B cell (primary cell): ENCODE results near the gene ATP1B2. TPM values are rescaled to one million over a fixed set of nuclear protein-coding genes. Genes with fewer than 3 reads are reported as not detected.
A peak's percentile ranks its signal among the peaks of the same experiment; 100 is the strongest.

Experiments used
- ATAC-seq: fragments of 200-7000 bp; cut with Tn5 transposase; one replicate; pipeline ENCODE4 v1.10.0; 2021; ENCODE audit warnings: low read depth, mild to moderate bottlenecking, moderate number of reproducible peaks, moderate library complexity
- CTCF ChIA-PET: fragments of 350-600 bp; sonication (Branson Sonifier 250); formaldehyde crosslinking; loops from one replicate; lab custom pipeline; 2021; ENCODE audit warnings: antibody characterized with exemption, inconsistent platforms; lab: Charles Lee
- POLR2A ChIA-PET: fragments of 350-600 bp; sonication (Branson Sonifier 250); formaldehyde crosslinking; loops from one replicate; lab custom pipeline; 2021; ENCODE audit warnings: antibody characterized with exemption; lab: Charles Lee
- DNase-seq: peaks from one replicate; pipeline ENCODE4 v3.0.0; 2013
- H2AFZ ChIP-seq: 2 replicates; pipeline ENCODE4 v1.6.1; 2012; ENCODE audit warnings: mild to moderate bottlenecking, low read depth, low read length; ENCODE audit not compliant: insufficient read depth, poor library complexity, severe bottlenecking
- H3K27ac ChIP-seq, 2 donors: 1 replicate in 1 of 2; 2 replicates in 1 of 2; pipeline ENCODE4 v1.5.1; 2012 to 2013; ENCODE audit warnings: low read length in 2 of 2, mild to moderate bottlenecking in 2 of 2, moderate library complexity in 1 of 2
- H3K27me3 ChIP-seq, 4 experiments: fragments of 200-600 bp in 1 of 4; sonication (generic) in 1 of 4; replicated peaks in 1 of 4; 1 replicate in 2 of 4; 2 replicates in 2 of 4; pipeline versions ENCODE4 v1.6.1 to v1.7.0; 2013 to 2016; ENCODE audit warnings: low read length in 3 of 4, mild to moderate bottlenecking in 2 of 4, mixed read lengths in 1 of 4, moderate library complexity in 1 of 4; ENCODE audit not compliant: insufficient read depth in 4 of 4, control insufficient read depth in 3 of 4; ENCODE audit errors: control extremely low read depth in 1 of 4
- H3K36me3 ChIP-seq, 2 experiments: replicated peaks in 1 of 2; 1 replicate in 1 of 2; 2 replicates in 1 of 2; pipeline versions ENCODE4 v1.6.1 to v1.7.1; 2013; ENCODE audit warnings: low read length in 1 of 2; ENCODE audit not compliant: insufficient read depth in 2 of 2, control insufficient read depth in 1 of 2; ENCODE audit errors: control extremely low read depth in 1 of 2, extremely low read depth in 1 of 2
- H3K4me1 ChIP-seq, 2 donors: fragments of 200-600 bp in 1 of 2; sonication (generic) in 1 of 2; 1 replicate in 1 of 2; 2 replicates in 1 of 2; pipeline versions ENCODE4 v1.5.1 to v1.6.1; 2013 to 2017; ENCODE audit warnings: low read length in 2 of 2; ENCODE audit not compliant: control insufficient read depth in 2 of 2, insufficient read depth in 2 of 2
- H3K4me2 ChIP-seq: replicated peaks from 2 replicates; pipeline ENCODE3; 2012; ENCODE audit warnings: mild to moderate bottlenecking, low read depth, low read length; ENCODE audit not compliant: poor library complexity, severe bottlenecking
- H3K4me3 ChIP-seq, 5 experiments: fragments of 200-600 bp in 1 of 5; sonication (generic) in 1 of 5; 1 replicate in 3 of 5; 2 replicates in 2 of 5; pipeline versions ENCODE4 v1.5.1 to v1.7.0; 2011 to 2016; ENCODE audit warnings: low read length in 4 of 5, mild to moderate bottlenecking in 4 of 5, low read depth in 2 of 5, control low read depth in 1 of 5, moderate library complexity in 1 of 5; ENCODE audit not compliant: insufficient read depth in 1 of 5; ENCODE audit errors: control extremely low read depth in 1 of 5, extremely low read depth in 1 of 5
- H3K79me2 ChIP-seq: fragments of 200-600 bp; sonication (generic); one replicate; pipeline ENCODE4 v1.6.0; 2016; ENCODE audit warnings: low read length; ENCODE audit not compliant: control insufficient read depth, insufficient read depth
- H3K9ac ChIP-seq: fragments of 200-600 bp; sonication (generic); 2 replicates; pipeline ENCODE4 v1.6.1; 2017; ENCODE audit warnings: mild to moderate bottlenecking, low read length, moderate library complexity
- H3K9me3 ChIP-seq, 3 donors: one replicate each; pipeline versions ENCODE4 v1.6.1 to v1.7.1; 2013; ENCODE audit warnings: low read length in 2 of 3; ENCODE audit not compliant: control insufficient read depth in 2 of 3, insufficient read depth in 1 of 3; ENCODE audit errors: control extremely low read depth in 1 of 3
- H4K20me1 ChIP-seq: 2 replicates; pipeline ENCODE4 v1.6.0; 2012; ENCODE audit warnings: mild to moderate bottlenecking, low read length; ENCODE audit not compliant: insufficient read depth, control insufficient read depth, poor library complexity, severe bottlenecking
- H3K27ac Mint-ChIP-seq: one replicate; pipeline ENCODE4 v1.8.0; 2021; ENCODE audit warnings: mixed read lengths
- H3K27me3 Mint-ChIP-seq: one replicate; pipeline ENCODE4 v1.8.0; 2021; ENCODE audit warnings: mixed read lengths
- H3K4me1 Mint-ChIP-seq: one replicate; pipeline ENCODE4 v1.8.0; 2021; ENCODE audit warnings: mixed read lengths
- H3K4me3 Mint-ChIP-seq: one replicate; pipeline ENCODE4 v1.8.0; 2021; ENCODE audit warnings: mixed read lengths
- H3K9me3 Mint-ChIP-seq: one replicate; pipeline ENCODE4 v1.8.0; 2022; ENCODE audit warnings: mixed read lengths; ENCODE audit not compliant: insufficient read depth
- CTCF ChIP-seq: fragments of 200-600 bp; IDR thresholded peaks from one replicate; pipeline ENCODE4 v1.8.0; 2022; ENCODE audit warnings: antibody characterized with exemption, mild to moderate bottlenecking
- EZH2 ChIP-seq: IDR thresholded peaks from 2 replicates; pipeline ENCODE4 v1.6.1; 2012; ENCODE audit warnings: borderline replicate concordance, low read depth, mild to moderate bottlenecking, moderate library complexity, low read length; ENCODE audit not compliant: insufficient read depth, poor library complexity, severe bottlenecking
- WGBS: methylation state at CpG from one replicate; pipeline ENCODE4 v1.1.5; 2013; ENCODE audit warnings: missing lambda C conversion rate; ENCODE audit not compliant: insufficient coverage; 5-methylcytosine and 5-hydroxymethylcytosine counted together
- intact Hi-C: fragments of 100-400 bp; cut with micrococcal nuclease; formaldehyde crosslinking; loops from one replicate; pipeline ENCODE4 v1.10.0; 2022
- polyA plus RNA-seq: library from polyadenylated mRNA; depleted of rRNA; stranded (reverse); fragments of >200 nt; gene quantifications from 2 replicates; pipeline ENCODE4 v1.2.3, GENCODE V29; 2012
- total RNA-seq, 2 donors: library from RNA; stranded (reverse); fragments of 120-200 nt in 1 of 2; gene quantifications; 1 replicate in 1 of 2; 2 replicates in 1 of 2; pipeline versions ENCODE4 v1.2.3 to v1.2.4, GENCODE V29; 2013 to 2022

The ATP1B2 gene
- total and polyA plus RNA-seq, 2 donors (not counting 1 experiment from before 2014, with no cell fraction given): 0.39 TPM; not detected in 1

DNA sequence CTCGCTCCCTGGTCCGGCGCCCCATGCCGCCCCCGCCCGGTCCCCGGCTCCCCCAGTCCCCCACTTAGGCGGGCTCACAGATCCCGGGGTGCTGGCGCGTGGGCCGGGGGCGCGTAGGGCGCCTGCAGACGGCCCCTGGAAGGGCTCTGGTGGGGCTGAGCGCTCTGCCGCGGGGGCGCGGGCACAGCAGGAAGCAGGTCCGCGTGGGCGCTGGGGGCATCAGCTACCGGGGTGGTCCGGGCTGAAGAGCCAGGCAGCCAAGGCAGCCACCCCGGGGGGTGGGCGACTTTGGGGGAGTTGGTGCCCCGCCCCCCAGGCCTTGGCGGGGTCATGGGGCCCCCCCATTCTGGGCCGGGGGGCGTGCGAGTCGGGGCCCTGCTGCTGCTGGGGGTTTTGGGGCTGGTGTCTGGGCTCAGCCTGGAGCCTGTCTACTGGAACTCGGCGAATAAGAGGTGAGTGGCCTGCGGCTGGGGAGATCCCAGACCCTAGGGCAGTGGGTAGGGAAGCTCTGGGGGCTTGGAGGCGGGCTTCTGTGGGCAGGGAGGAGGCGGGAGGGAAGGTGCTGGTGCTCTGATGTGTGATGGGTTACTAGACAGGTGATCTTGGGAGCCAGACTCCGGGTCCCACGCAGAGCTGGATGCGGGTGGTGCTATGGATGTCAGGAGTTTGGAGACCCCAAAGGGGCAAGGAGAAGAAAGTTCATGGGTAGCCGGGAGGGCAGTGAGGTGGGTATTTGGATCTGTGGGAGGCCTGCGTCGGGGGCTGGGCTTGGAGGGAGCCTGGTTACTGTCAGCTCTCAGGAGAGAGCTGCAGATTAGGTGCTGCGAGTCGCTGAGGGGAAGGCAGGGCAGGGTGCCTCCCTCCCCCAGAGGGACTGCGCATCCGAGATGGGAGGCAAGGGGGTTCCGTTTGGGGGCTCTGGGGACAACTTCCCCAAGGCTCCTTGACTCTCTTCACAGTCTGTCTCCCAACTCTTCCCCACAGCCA is 54.8 kb downstream of the ATP1B2 start:
- H3K27ac Mint-ChIP-seq: no peak overlapping the region
- no peaks in the 10 kb centered on the region for H3K9me3 Mint-ChIP-seq
- H4K20me1 ChIP-seq: no peaks in the 10 kb centered on the region
- H3K79me2 ChIP-seq: no peaks in the 10 kb centered on the region
- H3K4me2 ChIP-seq: peak overlapping the region; percentile 75
- H3K9me3 ChIP-seq: no peaks in the 10 kb centered on the region
- no peak overlapping the region for H3K27ac ChIP-seq
- H3K36me3 ChIP-seq: peaks cover 0 to 19% of the 10 kb centered on the region in 2 experiments
- peak overlapping the region; percentile 29 for H3K9ac ChIP-seq
- intact Hi-C loops: no loop called here
- TF ChIP-seq CTCF (no peak), EZH2 (peak; percentile 14)
- peaks cover 60% of the 10 kb centered on the region for H3K27me3 Mint-ChIP-seq
- DNase-seq (no peak), ATAC-seq (no peak)
- ChIA-PET POLR2A (no interaction called here), CTCF (interaction anchor here (1.1 kb wide), 1 partner anchor 11 kb away, joined by 3 read pairs; no protein-coding TSS in a partner anchor)
- H3K4me1 ChIP-seq: peaks cover 24 to 28% of the 10 kb centered on the region in 2 donors
- peak overlapping the region; percentile 33 for H3K4me3 Mint-ChIP-seq
- WGBS: 5% methylated on average over 46 of the region's 50 CpGs
- peaks cover 0 to 68% (median 19%) of the 10 kb centered on the region in 4 experiments for H3K27me3 ChIP-seq
- no peak overlapping the region for H2AFZ ChIP-seq
- H3K4me3 ChIP-seq: peak overlapping the region in 1 of 5 experiments; percentile 34
- peaks cover 21% of the 10 kb centered on the region for H3K4me1 Mint-ChIP-seq
